ENCODE data around the gene KIF3B. TPM values are rescaled to one million over a fixed set of nuclear protein-coding genes. Genes with fewer than 3 reads are reported as not detected.

KIF3B gene
- total and polyA plus RNA-seq, 2 of the 13 experiments (the other 11 are each of a cell fraction or from before 2014, with no cell fraction given): 23.6 to 28.8 TPM

DNA sequence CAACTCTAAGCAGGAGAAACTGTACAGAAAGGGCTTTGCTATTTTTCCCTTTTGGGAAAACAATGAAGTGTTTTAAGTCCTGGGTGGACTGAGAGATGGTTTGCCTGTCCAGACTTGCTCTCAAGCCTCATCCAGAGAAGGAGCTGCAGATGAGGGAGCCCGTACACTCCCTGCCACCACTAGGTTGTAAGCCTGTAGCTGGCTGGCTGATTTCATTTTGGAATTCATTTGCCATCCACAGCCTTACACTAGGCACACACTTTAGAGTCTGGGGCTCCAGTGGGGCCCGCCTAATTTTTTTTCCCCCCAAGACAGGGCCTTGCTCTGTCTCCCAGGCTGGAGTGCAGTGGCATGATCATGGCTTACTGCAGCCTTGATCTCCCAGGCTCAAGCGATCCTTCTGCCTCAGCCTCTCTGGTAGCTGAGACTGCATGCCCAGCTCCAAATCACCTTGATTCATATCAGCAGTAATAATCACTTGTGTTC lies 41.4 kb upstream of the KIF3B start (continued):
- TF ChIP-seq, protein P1, sequence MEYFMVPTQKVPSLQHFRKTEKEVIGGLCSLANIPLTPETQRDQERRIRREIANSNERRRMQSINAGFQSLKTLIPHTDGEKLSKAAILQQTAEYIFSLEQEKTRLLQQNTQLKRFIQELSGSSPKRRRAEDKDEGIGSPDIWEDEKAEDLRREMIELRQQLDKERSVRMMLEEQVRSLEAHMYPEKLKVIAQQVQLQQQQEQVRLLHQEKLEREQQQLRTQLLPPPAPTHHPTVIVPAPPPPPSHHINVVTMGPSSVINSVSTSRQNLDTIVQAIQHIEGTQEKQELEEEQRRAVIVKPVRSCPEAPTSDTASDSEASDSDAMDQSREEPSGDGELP (IDR thresholded peaks at IDR 0.05; ENCODE audit: borderline replicate concordance, low read depth): no peak
- TF ChIP-seq, protein P2, sequence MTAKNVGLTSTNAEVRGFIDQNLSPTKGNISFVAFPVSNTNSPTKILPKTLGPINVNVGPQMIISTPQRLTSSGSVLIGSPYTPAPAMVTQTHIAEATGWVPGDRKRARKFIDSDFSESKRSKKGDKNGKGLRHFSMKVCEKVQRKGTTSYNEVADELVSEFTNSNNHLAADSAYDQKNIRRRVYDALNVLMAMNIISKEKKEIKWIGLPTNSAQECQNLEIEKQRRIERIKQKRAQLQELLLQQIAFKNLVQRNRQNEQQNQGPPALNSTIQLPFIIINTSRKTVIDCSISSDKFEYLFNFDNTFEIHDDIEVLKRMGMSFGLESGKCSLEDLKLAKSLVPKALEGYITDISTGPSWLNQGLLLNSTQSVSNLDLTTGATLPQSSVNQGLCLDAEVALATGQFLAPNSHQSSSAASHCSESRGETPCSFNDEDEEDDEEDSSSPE (CRISPR knock-in tag; IDR thresholded peaks at IDR 0.05): no peak
- TF ChIP-seq, protein P3, sequence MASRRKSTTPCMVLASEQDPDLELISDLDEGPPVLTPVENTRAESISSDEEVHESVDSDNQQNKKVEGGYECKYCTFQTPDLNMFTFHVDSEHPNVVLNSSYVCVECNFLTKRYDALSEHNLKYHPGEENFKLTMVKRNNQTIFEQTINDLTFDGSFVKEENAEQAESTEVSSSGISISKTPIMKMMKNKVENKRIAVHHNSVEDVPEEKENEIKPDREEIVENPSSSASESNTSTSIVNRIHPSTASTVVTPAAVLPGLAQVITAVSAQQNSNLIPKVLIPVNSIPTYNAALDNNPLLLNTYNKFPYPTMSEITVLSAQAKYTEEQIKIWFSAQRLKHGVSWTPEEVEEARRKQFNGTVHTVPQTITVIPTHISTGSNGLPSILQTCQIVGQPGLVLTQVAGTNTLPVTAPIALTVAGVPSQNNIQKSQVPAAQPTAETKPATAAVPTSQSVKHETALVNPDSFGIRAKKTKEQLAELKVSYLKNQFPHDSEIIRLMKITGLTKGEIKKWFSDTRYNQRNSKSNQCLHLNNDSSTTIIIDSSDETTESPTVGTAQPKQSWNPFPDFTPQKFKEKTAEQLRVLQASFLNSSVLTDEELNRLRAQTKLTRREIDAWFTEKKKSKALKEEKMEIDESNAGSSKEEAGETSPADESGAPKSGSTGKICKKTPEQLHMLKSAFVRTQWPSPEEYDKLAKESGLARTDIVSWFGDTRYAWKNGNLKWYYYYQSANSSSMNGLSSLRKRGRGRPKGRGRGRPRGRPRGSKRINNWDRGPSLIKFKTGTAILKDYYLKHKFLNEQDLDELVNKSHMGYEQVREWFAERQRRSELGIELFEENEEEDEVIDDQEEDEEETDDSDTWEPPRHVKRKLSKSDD (CRISPR knock-in tag; IDR thresholded peaks at IDR 0.05; ENCODE audit: low read depth): no peak
- no peak for TF ChIP-seq NPAS2 (CRISPR knock-in tag; IDR thresholded peaks at IDR 0.05; ENCODE audit: borderline replicate concordance)
- TF ChIP-seq ZSCAN29 (CRISPR knock-in tag; conservative IDR thresholded peaks at IDR 0.05): no peak
- no peak for TF ChIP-seq ZNF33B (CRISPR knock-in tag; IDR thresholded peaks at IDR 0.05)
- TF ChIP-seq HES4 (CRISPR knock-in tag; IDR thresholded peaks at IDR 0.05; ENCODE audit: borderline replicate concordance): no peak
- no peak for TF ChIP-seq ZNF326 (CRISPR knock-in tag; IDR thresholded peaks at IDR 0.05; ENCODE audit: borderline replicate concordance)
- TF ChIP-seq, protein P4, sequence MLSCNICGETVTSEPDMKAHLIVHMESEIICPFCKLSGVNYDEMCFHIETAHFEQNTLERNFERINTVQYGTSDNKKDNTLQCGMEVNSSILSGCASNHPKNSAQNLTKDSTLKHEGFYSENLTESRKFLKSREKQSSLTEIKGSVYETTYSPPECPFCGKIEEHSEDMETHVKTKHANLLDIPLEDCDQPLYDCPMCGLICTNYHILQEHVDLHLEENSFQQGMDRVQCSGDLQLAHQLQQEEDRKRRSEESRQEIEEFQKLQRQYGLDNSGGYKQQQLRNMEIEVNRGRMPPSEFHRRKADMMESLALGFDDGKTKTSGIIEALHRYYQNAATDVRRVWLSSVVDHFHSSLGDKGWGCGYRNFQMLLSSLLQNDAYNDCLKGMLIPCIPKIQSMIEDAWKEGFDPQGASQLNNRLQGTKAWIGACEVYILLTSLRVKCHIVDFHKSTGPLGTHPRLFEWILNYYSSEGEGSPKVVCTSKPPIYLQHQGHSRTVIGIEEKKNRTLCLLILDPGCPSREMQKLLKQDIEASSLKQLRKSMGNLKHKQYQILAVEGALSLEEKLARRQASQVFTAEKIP (CRISPR knock-in tag; IDR thresholded peaks at IDR 0.05; ENCODE audit: borderline replicate concordance): no peak
- no peak for TF ChIP-seq ZNF121 (CRISPR knock-in tag; IDR thresholded peaks at IDR 0.05)
- TF ChIP-seq HNRNPL (IDR thresholded peaks at IDR 0.05; ENCODE audit: low read depth, low read length): no peak
- no peak for TF ChIP-seq GTF3A (CRISPR knock-in tag; conservative IDR thresholded peaks at IDR 0.05)
- TF ChIP-seq, protein P5, sequence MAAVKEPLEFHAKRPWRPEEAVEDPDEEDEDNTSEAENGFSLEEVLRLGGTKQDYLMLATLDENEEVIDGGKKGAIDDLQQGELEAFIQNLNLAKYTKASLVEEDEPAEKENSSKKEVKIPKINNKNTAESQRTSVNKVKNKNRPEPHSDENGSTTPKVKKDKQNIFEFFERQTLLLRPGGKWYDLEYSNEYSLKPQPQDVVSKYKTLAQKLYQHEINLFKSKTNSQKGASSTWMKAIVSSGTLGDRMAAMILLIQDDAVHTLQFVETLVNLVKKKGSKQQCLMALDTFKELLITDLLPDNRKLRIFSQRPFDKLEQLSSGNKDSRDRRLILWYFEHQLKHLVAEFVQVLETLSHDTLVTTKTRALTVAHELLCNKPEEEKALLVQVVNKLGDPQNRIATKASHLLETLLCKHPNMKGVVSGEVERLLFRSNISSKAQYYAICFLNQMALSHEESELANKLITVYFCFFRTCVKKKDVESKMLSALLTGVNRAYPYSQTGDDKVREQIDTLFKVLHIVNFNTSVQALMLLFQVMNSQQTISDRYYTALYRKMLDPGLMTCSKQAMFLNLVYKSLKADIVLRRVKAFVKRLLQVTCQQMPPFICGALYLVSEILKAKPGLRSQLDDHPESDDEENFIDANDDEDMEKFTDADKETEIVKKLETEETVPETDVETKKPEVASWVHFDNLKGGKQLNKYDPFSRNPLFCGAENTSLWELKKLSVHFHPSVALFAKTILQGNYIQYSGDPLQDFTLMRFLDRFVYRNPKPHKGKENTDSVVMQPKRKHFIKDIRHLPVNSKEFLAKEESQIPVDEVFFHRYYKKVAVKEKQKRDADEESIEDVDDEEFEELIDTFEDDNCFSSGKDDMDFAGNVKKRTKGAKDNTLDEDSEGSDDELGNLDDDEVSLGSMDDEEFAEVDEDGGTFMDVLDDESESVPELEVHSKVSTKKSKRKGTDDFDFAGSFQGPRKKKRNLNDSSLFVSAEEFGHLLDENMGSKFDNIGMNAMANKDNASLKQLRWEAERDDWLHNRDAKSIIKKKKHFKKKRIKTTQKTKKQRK (IDR thresholded peaks at IDR 0.05; ENCODE audit: low read length): no peak
- TF ChIP-seq HMG20B (CRISPR knock-in tag; conservative IDR thresholded peaks at IDR 0.05): no peak
